CD4-positive, alpha-beta T cell treated with Interleukin-17A for 4 hours (primary cell): ENCODE data around the gene TNS4.
"Not testable (repeated sequence)": the region's sequence is repeated elsewhere in the genome, so short reads cannot be mapped to it uniquely, and the experiment has no call there.

ENCODE experiments used
- DNase-seq: peaks from one replicate; pipeline ENCODE4 v3.0.0-alpha.2; 2020; ENCODE audit warnings: mixed read lengths

The TNS4 gene, protein sequence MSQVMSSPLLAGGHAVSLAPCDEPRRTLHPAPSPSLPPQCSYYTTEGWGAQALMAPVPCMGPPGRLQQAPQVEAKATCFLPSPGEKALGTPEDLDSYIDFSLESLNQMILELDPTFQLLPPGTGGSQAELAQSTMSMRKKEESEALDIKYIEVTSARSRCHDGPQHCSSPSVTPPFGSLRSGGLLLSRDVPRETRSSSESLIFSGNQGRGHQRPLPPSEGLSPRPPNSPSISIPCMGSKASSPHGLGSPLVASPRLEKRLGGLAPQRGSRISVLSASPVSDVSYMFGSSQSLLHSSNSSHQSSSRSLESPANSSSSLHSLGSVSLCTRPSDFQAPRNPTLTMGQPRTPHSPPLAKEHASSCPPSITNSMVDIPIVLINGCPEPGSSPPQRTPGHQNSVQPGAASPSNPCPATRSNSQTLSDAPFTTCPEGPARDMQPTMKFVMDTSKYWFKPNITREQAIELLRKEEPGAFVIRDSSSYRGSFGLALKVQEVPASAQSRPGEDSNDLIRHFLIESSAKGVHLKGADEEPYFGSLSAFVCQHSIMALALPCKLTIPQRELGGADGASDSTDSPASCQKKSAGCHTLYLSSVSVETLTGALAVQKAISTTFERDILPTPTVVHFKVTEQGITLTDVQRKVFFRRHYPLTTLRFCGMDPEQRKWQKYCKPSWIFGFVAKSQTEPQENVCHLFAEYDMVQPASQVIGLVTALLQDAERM

GRCh38 chr17:40501499-40501911 lies at the start of gene TNS4:
Gene TNS4, minus strand, starts transcription at chr17:40501623. Its CDS starts 5,198 bp downstream, at chr17:40496425.
- DNase-seq: no peak

DNA sequence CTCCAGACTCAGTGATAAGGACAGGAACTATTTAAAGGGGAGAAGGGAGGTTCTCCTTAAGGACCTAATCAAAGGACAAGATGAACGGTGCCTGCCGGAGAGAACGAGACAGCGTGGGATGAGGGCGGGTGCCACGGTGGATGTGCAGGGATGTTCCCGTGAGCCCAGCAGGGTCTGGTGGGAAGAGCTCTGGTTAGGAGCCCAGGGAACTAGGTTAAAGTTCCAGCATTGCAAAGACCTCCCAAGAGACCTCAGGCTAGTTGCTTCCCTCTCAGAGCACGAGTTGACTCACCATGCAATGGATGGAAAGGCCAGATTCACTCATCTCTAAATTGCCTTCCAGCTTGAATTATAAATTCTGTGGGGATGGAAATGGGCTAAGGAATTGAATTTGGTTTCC lies 49.2 kb upstream of the TNS4 start:
- no peak for DNase-seq

DNA sequence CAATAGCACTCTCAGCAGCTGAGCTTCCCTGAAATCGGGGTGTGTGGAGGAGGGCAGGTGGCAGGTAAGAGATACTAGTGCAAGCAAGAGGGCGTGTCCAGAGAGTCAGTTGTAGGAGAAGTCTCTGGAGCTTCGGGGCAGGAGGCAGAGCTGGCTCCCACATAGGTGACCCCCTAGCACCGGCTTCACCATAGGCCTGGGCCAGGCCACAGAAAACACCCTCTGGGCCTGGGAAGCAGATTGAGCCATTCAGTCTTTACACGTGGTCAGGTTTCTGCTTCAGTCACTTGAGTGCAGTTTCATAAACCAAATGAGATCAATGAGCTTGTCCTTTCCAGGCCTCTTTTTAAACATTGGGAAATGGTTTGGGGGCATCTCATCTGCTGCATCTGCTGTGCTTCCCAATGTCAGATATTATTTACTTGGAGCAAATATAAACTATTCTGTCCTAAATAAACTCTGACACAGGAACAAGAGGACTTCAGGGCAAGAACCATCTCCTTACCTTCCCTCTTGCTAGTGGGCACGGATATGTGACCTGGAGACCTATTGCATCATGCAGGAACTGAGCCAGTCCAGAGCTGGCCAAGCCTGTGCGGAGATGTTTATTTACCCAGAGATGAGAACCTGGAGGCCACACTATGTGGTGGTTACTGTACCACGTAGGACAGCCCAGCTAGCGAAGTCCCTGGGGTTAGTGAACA lies 47.7 kb upstream of the TNS4 start:
- no peak for DNase-seq

DNA sequence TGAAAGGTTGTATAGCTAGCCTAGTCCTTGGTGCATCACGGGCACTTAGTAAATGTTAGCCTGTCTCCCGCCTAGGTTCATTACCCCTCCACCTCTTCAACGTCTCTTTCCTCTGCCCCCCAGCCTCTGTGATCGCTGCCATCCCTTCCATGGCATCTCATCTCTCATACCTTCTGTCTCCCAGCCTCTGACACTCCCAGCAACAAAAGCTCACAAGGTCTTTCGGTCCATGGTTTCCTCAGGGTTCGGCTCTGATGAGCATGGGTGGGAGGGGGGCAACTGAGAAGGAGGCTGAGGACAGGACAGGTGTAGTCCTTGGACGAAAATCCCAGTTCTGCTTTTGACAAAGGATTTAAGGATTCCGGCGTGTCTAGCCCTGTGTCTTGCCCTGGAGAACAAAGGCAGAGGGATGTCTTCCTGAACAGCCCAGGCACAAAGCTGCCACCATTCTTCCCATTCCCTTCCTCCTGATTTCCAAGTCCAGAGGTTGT lies 47.1 kb upstream of the TNS4 start:
- DNase-seq: no peak

DNA sequence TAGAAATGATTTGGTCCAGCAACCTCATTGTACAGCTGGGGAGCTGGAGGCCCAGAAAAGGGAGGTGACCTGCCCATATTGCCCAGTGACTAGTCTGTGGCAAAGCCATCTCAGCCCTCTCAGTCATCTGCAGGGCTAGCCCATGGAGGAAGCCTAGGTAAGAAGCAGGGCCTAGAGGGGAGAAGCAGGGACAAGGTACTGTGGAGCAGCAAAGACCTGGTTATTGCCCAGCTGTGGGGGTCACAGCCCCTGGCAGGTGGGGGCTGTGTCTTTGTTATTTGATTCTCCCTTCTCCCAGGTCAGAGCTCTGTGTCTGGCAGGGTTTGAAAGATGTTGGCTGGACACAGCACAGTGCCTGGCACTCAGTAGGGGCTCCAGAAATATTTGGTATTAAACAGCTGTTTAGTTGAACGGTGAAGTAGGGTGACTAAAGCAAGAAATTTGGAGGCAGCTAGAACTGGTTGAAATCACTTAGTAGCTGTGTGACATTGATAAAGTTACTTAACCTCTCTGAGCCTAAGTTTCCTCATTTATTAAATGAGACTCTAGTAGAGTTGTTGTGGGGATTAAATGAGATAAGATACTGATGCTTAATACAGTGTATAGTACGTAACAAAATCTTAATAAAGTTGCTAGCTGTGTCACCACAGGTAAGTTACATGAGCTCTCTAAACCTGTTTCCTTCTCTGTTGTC lies 46.5 kb upstream of the TNS4 start:
- DNase-seq: no peak

GRCh38 chr17:40547079-40547784 lies 45.8 kb upstream of the TNS4 start:
- peak; percentile 84 for DNase-seq

- DNase-seq: not testable (repeated sequence)
Measured at GRCh38 chr17:40546497-40546896, 45.1 kb upstream of the TNS4 start.

GRCh38 chr17:40545660-40546059 lies 44.2 kb upstream of the TNS4 start:
- no peak for DNase-seq

DNA sequence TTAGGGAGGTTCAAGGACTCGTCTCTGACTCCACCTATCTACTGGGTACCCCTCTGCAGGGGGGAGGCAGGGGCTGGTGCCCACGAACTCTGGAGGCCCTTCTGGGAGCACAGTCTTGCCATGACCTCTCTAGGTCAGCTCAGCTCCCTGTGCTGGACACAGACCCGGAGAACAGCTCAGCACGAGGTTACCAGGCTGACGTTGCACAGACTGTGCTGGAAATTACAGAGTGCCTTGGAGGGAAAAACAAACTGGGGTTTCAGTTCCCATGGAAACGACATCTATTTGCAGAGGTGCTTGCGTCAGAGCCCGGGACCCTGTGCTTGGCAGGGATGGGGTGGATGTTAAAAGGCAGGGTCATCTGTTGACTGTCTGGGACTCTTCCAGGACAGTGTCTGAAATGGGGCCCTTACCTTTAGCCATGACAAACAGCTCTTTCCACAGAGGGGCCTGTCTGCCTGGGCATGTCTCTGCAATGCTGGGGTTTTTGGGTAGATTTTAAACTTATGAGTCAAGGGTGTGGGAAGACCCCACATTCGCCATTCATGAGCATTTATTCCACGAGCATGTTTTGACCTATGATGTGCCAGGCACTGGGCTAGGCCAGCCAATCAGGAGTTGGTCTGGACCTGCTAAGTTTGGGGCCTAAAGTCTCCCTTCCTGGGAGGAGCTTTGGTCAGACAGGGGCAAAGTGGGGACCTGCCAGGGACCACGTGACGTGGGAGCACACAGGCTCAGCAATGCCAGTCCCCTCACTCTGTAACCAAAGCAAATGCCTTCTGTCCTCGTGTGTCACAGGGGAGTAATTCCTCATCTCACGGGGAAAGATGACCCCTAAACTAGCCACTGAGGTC lies 41.4 kb upstream of the TNS4 start:
- no peak for DNase-seq

GRCh38 chr17:40541873-40542557 lies 40.6 kb upstream of the TNS4 start:
- no peak for DNase-seq

DNA sequence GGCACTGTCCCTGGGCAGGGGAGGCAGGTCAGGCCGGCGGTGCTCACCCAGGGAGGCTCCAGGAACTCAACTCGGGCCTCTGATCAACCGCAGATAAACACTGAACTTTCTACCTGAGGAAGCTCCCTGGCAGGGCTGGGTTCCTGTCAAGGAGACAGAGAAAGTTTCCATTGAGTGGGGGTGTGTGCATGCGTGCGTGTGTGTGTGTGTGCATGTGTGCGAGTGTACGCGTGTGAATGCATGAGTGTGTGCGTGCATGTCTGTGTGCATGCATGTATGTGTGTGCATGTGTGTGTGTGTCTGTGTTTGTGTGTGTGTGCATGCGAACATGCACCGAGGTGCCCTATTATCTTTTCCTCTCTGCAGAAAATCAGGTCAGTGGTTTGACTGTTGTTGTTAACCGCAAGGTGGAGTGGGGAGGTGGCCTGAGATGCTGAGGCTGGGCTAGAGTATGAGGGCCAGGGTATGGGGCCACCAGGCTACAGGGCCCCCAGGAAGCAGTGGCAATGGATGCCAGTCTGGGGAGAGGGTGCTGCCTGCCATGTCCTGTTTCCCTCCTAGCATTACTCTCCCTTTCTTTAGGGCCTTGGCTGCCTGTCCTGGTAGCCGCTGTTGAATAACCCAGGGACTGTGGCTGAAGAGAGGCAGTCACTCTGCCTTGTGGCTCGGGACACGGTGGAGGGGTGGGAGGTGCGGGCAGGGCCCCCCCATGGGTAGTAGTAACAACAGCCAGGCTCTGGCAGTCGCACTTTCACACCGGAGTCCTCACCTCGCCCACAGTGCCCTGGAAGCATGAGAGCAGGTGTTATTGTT lies 39.8 kb upstream of the TNS4 start:
- peak; percentile 80 for DNase-seq

- peak; percentile 73 for DNase-seq
Measured at GRCh38 chr17:40540448-40540847, 39.0 kb upstream of the TNS4 start.

DNA sequence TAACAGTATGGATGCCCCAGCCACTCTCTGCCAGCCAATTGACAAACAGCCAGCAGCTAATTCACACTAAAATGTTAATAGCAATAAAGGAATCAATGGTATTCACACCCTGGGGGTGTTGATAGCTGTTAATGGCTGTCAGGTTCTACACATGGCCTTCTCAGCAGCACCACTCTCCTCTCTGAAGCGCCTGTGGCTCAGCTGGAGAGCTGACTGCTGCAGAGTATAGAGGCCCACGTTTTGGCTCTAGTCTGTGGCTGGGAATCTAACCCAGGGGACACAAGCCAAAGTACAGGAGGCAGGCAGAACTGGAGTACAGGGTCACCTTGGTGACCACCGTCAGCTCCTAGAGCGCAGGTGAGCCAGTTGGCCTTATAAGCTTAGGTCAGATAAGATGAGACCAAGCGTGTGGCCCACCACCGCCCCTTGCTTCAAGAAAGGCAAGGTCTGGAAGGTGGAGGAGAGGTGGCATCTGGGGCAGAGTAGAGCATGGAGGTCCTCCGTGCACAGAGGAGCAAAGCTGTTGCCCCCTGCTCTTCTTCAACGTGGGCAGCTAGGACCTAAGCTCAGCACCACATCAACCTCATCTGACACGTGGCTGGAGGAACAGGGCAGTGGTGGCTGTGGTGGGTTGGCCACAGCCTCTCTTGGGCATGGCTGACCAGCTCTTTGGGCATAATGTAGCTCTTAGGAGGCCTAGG lies 38.4 kb upstream of the TNS4 start:
- DNase-seq: peak; percentile 4

DNA sequence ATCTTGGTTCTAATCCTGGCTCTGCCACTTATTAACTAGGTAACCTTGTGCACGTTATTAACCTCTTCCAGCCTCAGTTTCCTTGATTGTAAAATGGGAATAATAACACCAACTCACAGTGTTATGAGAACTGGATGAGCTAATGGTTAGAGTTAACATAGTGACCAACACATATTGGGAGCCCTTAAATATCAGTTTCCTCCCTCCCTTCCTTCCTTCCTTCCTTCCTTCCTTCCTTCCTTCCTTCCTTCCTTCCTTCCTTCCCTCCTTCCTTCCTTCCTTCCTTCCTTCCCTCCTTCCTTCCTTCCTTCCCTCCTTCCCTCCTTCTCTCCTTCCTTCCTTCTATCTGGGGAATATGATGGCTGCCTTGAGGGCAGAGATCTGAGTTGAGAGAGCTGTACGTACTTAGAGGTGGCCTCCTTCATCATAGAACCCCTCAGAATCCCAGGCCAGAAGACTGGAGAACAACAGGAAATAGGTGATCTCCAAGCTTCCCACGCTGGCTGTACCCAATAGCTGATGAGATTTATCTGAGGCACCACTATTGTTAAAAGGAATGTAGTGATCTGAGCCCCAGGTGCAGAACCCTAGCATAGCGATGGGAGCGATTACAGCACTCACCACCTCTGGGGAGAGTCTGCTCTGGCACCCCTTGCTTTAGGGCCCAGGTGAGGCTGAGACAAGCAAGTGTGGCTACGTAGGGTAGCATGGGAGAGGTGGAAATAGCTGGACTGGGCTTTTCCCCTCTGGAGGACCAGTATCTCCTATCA lies 37.7 kb upstream of the TNS4 start:
- peak; percentile 8 for DNase-seq

DNA sequence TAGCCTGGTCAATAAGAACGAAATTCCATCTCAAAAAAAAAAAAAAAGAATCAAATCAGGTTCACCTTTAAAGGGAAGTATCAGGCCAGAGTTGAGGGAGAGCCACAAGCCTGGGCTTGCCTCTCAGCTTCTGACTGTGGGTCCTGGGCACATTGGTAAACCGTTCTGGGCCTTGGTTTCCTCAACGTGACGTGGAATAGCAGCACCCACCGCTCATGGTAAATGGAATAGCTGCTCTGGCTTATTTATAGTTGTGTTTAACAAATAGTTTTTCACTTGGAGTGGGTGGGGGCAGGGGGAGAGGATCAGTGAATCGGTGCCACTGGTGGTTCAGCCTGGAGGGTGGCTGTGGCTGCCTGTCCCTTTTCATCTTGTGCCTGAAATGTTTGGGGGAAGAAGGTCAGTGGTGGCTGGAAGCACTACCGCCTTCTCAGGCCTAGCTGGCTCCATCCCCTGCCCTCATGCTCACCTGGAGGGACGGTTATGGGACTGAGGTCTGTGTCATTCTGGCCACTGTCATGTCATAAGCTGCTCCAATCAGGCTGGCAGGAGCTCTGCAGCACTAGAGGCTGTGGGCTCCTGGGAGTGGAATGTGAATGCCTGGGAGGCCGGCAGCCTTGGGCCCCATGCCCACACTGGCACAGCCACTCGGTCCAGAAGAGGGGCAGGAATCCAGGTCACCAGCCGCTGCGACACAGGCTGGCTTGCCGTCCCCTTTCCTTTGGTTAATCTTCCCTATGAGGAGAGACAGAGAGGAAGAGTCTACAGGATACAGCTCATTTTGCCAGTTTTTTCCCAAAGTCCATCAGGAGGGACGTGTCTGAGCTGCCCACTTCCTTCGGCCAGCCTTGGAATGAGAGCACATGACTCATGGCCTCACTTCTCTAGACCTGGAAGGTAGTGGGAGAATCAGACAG lies 36.9 kb upstream of the TNS4 start:
- DNase-seq: peak; percentile 7

- no peak for DNase-seq
Measured at GRCh38 chr17:40536295-40537171, 35.1 kb upstream of the TNS4 start.
